Pulmonary artery endothelial cell (primary cell): ENCODE results near the gene ALDH1A1. TPM values are rescaled to one million over a fixed set of nuclear protein-coding genes. Genes with fewer than 3 reads are reported as not detected.

Experiments used
- DNase-seq: peaks from one replicate; pipeline ENCODE4 v3.0.0-alpha.2; 2011; ENCODE audit warnings: low read depth, low spot score
- total RNA-seq: library from RNA; depleted of rRNA; stranded (reverse); fragments of >200 nt; gene quantifications from 2 replicates; pipeline ENCODE4 v1.2.3, GENCODE V29; 2014

The ALDH1A1 gene
- total RNA-seq, 1 donor from 2014 or later: 130 TPM

DNA sequence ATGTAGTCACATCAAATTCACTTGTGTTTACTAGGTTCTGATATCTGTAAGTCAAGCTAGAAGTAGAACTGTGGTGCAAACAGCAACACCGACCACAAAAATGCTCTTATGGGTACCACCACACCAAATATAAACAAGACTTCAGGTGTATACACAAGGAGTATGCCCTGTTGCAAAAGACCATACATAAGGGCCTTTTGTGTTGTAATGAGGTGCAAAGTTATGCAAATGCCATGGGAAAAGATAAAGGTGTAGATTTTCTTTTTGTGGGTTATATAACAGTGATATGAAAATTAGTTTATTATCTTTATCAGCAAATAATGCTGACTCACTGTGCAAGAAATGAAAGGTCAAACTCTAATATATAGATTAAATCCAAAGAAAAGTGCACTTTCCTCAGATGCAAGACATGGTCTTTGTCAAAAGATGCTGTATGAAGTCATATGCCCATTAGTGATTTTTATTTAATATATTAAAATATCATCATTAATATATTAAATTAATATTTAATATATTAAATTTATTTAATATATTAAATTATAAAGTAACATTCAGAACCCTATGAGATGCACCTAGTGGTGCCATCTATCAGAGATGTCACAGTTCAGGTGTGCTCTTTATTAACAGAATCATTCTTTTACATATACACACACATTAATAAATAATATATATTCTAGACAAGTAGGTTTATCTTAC lies 26.7 kb upstream of the ALDH1A1 start:
- no peak for DNase-seq

DNA sequence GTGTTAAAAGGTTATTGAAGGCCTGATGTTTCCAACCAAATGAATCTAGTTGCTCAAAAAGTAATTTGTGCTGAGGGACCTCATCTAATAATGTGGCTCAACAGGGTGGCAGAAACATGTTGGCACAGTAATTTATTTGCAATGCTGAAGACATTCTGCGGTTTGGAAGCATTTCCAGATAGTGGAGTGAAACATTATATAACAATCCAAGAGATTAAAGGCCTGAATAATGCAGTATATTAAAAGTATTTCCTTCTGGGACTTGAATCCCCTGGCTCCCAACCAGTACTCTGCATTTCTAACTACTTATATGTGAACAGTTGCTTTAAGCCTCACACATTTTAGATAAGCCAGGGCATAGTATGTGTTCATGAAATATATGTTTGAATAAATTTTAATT lies 25.9 kb upstream of the ALDH1A1 start:
- no peak for DNase-seq

DNA sequence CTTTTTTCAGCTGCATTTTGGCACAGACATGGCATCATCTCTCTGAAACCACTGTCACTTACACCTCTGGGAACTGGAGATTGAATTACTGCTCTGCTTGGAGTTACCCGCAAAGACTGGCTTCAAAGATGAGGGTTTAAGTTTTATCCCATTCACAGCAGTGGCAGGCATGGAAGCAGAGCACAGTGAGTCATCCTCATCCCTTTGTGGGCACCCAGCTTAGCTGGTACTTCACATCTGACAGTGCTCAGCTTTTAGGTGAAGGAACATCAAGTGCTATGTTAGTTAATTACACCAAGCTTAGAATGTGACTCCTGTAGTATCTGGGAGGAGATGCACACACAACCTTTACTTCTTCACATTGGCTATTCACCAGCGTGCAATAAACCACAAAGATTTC lies 24.8 kb upstream of the ALDH1A1 start:
- no peak for DNase-seq

DNA sequence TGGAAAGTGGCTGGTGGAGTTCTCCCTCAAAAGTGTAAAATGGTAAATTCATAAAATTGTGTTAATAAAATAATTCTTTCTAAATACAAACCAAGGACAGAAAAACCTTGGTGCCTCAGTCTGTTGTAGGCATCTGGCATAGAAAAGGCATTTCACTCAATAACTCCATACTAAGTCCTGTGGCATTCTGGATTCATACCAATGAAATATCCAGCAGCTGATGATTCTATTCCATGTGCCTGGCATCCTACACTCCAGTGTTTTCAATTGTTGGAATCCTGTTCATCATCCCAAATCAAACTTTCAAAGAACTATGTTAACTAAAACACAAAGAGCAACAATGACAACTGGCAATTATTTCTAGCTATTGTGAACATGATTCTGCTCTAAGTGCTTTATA lies 21.6 kb upstream of the ALDH1A1 start:
- DNase-seq: no peak

DNA sequence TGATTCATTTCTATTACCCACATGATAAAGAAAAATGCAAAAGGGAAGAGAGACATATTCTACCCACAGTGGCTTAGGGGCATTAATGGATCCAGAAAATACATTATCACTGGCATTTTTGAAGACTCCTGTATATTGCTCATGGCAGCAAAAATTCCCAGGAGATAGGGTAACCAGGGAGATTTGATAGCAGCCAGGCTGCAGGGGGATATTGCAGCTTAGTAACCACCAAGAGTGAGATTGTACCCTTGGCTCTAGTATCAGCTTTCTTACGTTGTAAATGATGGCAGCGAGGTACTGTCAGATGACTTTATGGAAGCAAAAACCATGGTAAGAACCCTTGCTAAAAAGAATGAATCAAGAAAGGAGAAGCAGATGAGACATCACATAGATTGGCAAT lies 19.8 kb upstream of the ALDH1A1 start:
- no peak for DNase-seq

DNA sequence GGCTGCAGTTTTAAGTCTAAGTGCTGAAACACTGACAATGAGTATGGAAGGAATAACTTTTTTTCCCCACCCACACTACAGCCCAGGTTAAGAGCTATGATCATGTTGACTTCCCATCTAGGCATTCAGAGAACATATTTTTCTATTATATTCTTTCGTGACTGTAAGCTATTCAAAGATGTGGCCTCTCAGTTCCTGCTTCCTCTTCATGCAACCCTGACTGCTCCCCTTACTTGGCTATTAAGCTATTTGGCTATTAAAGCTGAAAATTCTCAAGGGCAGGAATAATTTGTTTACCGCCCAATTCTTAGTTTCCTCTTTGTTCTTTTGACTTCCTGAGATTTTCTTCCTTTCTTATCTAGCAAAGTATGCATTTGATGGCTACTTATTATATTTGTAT lies 18.6 kb upstream of the ALDH1A1 start:
- DNase-seq: peak; percentile 53

DNA sequence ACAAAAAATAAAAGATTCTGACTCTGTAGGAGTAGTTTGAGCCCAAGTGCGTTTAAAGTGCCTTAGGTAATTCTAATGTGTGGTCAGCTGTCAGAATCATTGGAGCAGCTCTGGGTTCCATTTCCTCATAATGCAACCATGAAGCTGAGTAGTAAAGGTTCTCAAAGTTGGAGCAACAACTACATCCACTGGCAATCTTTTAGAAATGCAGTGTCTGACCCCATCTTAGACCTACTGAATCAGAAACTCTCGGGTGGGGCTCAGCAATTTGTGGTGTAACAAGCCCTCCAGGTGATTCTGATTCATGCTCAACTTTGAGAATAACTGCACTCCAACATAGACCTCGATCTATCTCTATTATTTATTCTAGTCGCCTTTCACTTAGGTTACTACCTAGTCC lies 7.6 kb upstream of the ALDH1A1 start:
- no peak for DNase-seq

DNA sequence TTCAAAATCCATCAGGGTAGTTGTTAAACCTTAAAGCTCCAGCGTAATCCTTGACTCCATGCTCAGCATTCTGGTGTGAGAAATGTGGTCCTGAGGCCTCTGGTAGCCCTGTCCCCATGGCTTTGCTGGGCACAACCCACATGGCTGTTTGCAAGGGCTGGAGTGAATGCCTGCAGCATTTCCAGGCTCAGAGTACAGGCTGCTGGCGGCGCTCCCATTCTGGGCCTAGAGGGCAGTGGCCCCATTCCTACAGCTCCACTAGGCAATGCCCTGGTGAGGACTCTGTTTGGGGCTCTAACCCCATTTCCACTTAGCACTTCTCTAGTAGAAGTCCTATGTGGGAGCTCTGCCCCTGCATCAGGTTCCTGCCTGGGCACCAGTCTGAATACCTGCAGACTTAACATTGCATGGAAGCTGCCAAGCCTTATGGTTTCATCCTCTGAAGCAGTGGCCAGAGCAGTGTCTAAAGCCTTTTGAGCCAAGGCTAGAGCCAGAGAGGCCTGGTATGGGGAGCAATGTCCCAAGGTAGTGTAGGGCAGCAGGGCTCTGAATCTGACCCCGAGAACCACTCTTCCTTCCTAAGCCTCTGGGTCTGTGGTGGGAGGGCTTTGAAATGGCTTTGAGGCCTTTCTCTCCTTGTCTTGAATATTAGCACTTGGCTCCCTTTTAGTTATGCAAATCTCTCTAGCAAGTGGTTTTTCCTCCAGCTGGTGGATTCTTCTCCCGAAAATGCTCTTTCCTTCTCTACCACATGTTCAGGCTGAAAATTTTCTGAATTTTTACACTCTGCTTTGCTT lies 5.8 kb upstream of the ALDH1A1 start:
- no peak for DNase-seq

DNA sequence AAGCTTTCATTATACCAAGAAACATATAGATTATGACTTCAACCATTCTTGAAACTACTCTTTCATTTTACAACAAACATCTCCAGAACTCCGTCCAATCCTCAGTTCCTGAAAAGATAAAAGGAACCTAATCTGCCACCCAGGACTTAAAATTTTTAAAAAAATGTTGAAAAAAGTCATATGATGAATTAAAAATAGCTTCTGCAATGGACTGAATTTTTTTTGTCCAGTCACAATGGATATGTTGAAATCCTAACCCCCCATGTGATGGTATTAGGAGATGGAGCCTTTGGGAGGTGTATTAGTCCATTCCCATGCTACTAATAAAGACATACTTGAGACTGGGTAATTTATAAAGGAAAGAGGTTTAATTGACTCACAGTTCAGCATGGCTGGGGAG lies 2.7 kb upstream of the ALDH1A1 start:
- DNase-seq: no peak

DNA sequence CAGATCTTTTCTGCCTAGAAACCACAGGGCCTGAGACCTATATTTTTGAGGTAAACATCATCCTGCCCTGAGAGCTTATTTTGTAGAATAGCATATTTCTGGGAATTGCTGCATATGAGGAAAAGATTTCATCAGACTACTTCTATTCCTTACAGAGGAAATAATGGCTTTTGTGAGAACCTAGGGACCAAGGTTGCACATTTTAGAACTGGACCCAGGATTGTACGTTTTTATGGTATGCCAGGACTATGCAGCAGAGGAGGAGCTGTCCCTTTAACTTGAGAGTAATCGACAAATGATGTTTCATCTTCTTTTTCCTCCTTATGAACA lies 2.2 kb upstream of the ALDH1A1 start:
- DNase-seq: no peak

DNA sequence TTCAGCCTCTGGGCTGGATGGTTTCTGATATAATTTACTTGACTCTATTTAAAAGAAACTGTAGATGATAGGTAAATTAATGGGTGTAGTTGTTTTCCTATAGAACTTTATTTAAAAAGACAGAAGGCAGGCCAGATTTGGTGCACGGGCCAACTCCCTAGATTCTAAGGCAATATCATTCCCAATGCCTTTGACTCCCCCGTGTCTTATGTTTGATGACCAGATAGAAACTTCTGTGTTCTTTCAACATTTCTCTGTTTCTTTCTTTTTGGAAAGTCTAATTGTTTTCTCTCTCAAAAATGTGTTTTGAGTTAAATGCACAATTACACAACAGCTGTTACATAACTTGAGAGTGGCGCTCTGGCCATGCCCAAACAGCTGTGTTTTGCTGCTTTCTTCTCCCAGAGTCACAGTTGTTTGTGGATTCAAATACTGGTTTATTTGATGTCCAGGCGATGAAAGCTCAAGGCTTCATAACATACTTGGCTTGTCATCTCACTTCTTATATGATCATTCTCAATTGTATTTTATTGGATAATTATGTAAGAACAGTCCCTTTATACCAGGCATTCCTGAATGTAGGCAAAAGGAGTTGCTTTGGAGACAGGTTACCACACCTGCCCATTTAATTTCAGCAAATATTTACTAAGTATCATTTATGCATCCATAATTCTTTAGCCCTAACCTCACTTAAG lies 1.7 kb upstream of the ALDH1A1 start:
- DNase-seq: no peak

DNA sequence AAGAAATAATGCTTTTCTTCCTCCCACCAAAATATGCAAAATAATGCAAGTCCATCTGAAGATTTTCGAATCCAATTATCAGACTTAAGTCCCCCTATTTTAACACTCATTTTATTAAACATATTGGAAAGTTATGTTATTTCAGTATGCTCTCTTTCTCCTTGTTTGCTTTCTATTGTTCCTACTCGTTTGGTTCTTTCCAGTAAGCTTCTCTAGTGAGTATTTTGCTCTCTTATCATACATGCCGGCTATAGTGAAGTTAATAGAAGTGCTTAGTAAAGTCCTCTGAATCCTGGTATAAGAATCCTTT lies 517 bp downstream of the ALDH1A1 start:
- DNase-seq: no peak

DNA sequence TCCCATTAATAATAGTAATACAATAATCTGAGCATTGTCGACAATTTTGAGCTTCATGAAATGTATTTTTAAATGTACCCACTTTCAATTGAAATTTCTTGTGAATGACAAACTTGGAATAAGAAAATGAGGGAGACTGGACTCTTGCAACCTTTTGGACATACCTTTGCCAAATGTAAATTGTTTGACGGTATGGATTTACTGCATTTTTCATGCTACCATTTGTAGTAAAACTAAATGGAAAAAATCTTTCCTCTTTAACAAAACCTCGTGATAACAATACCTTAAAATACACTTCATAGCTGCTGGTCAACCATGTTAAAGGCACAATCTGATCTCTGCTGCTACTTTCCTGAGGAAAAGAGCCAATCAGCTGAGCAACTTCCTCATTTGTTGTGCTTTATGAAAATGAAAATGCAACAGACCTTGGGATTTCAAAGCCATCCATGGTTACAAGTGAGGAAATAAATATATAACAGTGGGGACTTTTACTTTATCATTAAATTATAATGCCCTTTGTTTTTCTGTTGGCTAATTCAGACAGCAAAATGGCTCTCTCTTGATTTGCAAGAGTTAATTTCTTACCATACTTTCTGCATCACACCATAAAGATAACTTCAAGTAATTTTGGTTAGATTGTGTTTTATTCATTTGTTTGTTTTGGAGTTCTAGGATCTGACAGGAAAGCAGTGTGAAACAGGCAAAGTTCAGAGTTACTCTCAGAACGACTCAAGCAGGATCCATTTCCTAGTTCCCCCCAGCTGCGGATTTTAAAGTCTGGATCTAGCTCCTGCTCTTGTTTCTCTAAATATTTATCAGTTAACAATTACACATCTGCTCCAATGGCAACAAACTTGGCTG lies 1.1 kb downstream of the ALDH1A1 start:
- no peak for DNase-seq

DNA sequence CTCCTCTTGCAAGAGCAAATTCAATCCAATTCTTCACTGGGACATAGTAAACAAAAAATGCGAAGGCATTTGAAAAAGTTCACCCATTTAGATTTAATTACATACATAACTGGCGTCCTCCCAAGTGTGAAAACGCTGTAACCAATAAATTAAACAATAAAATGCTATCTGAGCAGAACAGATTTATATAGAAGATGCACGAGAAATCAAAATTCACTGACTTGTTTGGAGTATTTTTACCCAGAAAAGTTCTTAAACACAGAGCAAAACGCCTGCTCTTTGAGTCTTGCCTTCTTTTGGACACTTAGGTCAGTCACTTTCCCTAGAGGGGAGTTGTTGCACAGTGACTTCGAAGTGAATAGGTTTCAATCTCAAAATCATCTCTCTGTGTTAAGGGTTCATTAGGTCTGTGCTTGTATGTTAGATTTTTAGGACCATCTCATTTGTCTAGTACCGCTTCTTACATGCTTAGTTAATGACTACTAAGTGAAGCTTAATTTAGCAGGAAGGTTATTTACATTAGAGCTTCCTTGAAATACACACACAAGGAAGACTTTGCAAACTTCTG lies 1.9 kb downstream of the ALDH1A1 start:
- DNase-seq: no peak

DNA sequence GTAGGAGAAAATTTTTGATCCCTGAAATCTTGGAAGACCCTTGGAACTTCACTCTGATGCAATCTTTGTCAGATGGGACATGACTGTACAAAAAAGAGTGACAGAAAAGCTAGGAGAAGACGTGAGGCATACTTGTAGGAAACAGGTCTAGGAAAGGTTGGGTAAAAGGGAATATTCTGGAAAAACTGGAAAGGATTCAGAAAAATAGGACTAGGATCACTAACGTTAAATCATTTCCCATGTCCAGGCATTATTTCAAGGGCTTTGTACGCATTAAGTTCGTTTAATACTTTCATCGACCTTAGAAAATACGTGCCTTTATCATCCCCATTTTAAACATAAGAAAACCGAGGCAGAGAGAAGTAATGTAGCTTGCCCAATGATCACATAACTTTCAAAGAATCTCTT lies 2.9 kb downstream of the ALDH1A1 start:
- no peak for DNase-seq

DNA sequence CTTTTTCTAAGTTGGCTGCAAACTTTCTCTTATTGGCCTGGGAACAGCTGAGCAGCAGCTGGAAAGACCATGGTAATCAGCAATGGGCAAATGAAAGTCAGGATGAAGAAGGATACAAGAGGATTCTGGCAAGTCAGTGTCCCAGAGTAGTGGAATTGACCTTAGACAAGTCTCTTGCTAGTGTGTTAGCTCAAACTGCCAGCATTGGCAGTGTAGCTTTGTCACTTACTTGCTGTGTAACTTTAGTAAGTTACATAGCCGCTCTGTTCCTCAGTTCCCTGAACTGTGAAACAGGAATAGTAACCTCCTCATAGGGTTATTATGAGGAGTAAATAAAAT lies 3.6 kb downstream of the ALDH1A1 start:
- no peak for DNase-seq

DNA sequence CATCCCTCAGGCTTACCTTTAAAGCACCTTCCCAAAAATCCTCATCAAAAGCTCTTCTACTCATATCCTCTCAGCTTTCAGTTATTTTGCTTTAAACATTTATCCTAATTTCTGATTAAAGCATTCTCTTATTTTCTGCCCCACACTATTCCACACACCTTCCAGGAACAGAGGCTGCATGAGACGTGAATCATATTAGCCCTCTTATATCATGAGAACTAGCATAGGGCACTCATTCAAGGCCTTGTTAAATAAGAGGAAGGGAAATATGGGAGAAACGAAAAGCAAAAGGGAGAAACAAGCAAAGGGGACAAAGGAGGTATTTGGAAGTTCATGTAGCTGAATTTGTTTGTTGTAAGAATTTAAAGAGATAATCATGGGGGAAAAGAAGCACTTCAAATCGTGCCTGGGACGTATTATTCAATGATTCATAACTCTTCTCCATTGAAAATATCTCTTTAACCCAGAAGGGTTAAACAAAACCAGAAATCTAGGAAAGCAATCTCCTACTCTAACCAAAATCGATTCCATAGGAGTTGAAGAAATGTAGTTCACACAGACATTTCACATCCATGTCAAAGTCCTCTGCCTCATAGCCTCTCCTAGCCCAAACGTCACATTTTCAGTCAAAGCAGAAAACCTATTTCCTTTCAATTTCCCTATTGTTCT lies 4.1 kb downstream of the ALDH1A1 start:
- DNase-seq: no peak

DNA sequence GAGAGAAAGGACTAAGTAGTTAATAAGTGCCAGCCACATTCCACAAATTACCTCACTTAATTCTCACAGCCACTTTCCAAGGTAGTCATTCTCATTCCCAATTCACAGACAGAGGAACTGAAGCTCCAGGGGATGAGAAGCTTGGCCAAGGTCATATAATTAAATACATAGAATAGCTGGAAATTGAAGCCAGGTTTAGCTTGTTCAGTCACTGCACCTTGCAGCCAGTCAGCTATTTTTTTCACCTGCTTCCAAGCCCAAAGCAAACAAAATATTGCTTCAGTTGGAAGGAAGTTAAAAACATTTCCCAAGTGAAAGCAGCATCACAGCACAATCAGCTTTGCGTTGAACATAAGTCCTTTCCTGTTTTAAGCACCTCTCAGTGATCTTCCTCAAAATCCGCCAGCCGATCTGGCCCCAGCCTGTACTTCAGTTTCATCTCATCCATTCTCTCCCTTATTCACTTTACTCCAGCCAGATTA lies 4.8 kb downstream of the ALDH1A1 start:
- no peak for DNase-seq

DNA sequence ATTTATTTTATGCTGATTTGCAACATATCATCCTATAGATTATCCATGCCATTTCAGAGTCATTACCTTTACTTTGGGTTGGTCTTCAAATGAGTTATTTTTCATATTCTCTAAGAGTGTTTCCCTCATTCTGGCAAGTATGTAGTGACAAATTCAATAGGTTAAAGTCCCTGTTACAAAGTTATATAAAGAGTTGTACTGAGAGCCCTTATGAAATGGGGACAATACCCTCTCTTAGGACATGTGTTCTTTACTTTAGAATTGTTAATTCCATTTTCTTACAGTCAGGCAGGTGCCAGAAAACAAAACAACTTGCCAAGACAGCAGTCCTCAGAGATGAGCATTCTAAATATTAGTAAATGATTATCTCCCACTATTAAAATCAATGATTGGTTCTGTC lies 6.0 kb downstream of the ALDH1A1 start:
- DNase-seq: no peak

DNA sequence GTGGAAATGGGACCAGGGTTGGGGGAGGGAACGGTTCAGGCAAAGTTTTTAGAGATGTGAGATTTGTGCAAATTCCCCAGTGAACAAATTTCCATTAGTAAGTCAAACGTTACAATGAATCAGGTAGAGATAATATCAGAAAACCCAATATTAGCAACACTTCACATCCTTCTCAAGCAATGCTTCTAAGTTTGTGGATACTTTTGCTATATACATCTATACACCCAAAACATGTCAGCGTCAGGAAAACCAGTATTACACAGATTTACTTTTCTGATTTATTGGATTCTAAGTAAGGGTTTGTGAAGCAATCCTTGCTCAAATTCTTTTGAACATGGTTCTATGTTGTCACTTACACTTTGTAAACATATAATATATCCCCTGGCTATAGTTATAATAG lies 6.5 kb downstream of the ALDH1A1 start:
- DNase-seq: no peak

DNA sequence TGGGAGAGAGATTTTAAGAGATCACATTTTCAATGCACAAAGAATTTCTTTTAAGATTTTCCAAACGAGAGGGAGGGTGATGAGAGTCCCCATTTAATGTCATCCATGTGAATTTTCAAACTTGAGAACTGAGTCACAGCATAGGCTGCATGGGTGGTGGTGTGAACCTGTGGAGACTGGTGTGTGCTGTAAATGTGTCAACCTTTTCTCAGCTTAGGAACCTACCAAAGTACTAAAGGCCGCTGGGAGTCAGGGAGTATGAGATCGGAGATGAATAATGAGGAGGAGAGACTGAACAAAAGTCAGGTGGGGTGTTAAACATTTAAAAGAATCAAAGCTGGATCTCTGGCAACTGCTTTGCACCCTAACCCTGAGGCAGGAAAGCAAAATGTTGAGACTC lies 7.5 kb downstream of the ALDH1A1 start:
- DNase-seq: no peak
